DMS79 treated with DMSO at 0.1 percent for 48 hours (cell line): Measurements from ENCODE around the gene TCEAL9.
"Not testable (repeated sequence)": the region's sequence is repeated elsewhere in the genome, so short reads cannot be mapped to it uniquely, and the experiment has no call there.

Experiments
- DNase-seq: peaks from one replicate; lab custom pipeline; 2025; lab: John Stamatoyannopoulos, UW

Gene TCEAL9

GRCh38 chrX:103373581-103373980 is 17.3 kb downstream of the TCEAL9 start:
- no peak for DNase-seq

- DNase-seq, result peak; percentile 82
These were observed 20.0 kb downstream of the TCEAL9 start, which contains the start of gene BEX3 for GRCh38 chrX:103376118-103376978. Gene BEX3 (plus strand): TSS chrX:103376538. CDS start chrX:103377522, 984 bp downstream.

GRCh38 chrX:103376979-103377324 is 20.6 kb downstream of the TCEAL9 start:
- peak; percentile 69 for DNase-seq

- DNase-seq, result no peak
These were observed 22.7 kb downstream of the TCEAL9 start for GRCh38 chrX:103378990-103379389.

GRCh38 chrX:103382877-103383276 is 26.6 kb downstream of the TCEAL9 start:
- DNase-seq, result no peak

GRCh38 chrX:103384672-103385071 is 28.4 kb downstream of the TCEAL9 start:
- no peak for DNase-seq

- not testable (repeated sequence) for DNase-seq
These were observed 29.1 kb downstream of the TCEAL9 start for GRCh38 chrX:103385283-103385830.

GRCh38 chrX:103386332-103386731 is 30.0 kb downstream of the TCEAL9 start:
- DNase-seq, result no peak

- DNase-seq, result no peak
These were observed 37.2 kb downstream of the TCEAL9 start for GRCh38 chrX:103393487-103393886.

GRCh38 chrX:103396186-103396585 is 39.9 kb downstream of the TCEAL9 start:
- DNase-seq, result no peak

GRCh38 chrX:103396660-103397059 is 40.4 kb downstream of the TCEAL9 start:
- no peak for DNase-seq

- DNase-seq, result no peak
These were observed 41.4 kb downstream of the TCEAL9 start for GRCh38 chrX:103397707-103398106.

- no peak for DNase-seq
These were observed 42.1 kb downstream of the TCEAL9 start for GRCh38 chrX:103398421-103398864.

GRCh38 chrX:103399744-103400143 is 43.4 kb downstream of the TCEAL9 start:
- DNase-seq, result no peak

- no peak for DNase-seq
These were observed 44.6 kb downstream of the TCEAL9 start for GRCh38 chrX:103400931-103401330.

- peak; percentile 91 for DNase-seq
These were observed 48.1 kb downstream of the TCEAL9 start for GRCh38 chrX:103404231-103405008.

- DNase-seq, result no peak
These were observed 48.7 kb downstream of the TCEAL9 start for GRCh38 chrX:103405009-103405333.

GRCh38 chrX:103406256-103406655 is 50.0 kb downstream of the TCEAL9 start:
- no peak for DNase-seq

- no peak for DNase-seq
These were observed 51.5 kb downstream of the TCEAL9 start for GRCh38 chrX:103407776-103408175.
